Activated T-helper 1 cell treated with anti-CD3 and anti-CD28 coated beads, Interleukin-2, amount 50 U/mL, for 16 hours (primary cell): ENCODE measurements around the gene PARN.
"Not testable (repeated sequence)": the region's sequence is repeated elsewhere in the genome, so short reads cannot be mapped to it uniquely, and the experiment has no call there.

Source experiments
- DNase-seq, 2 donors: peaks; one replicate each; pipeline ENCODE4 v3.0.0-alpha.2; 2020; ENCODE audit warnings: low read depth in 1 of 2, low spot score in 1 of 2

Gene PARN

GRCh38 chr16:14444979-14445810, 184.9 kb downstream of the PARN start:
- DNase-seq, result no peak

GRCh38 chr16:14441533-14441932, 188.5 kb downstream of the PARN start:
- not testable (repeated sequence) for DNase-seq

- DNase-seq, result no peak
Measured at GRCh38 chr16:14438256-14438655, 191.8 kb downstream of the PARN start.

- DNase-seq, result no peak
Measured at GRCh38 chr16:14437426-14437825, 192.6 kb downstream of the PARN start.

GRCh38 chr16:14436401-14436955, 193.6 kb downstream of the PARN start:
- DNase-seq, result no peak

GRCh38 chr16:14434860-14435259, 195.2 kb downstream of the PARN start:
- no peak for DNase-seq

- DNase-seq, result not testable (repeated sequence)
Measured at GRCh38 chr16:14428971-14429637, 201.0 kb downstream of the PARN start.

GRCh38 chr16:14428043-14428442, 202.0 kb downstream of the PARN start:
- DNase-seq, result no peak

GRCh38 chr16:14427371-14427948, 202.6 kb downstream of the PARN start:
- no peak for DNase-seq

GRCh38 chr16:14424595-14424994, 205.5 kb downstream of the PARN start:
- DNase-seq, result no peak

GRCh38 chr16:14423344-14423743, 206.7 kb downstream of the PARN start:
- DNase-seq, result no peak

- DNase-seq, result no peak
Measured at GRCh38 chr16:14420721-14421488, 209.2 kb downstream of the PARN start.

- not testable (repeated sequence) for DNase-seq
Measured at GRCh38 chr16:14420243-14420642, 209.8 kb downstream of the PARN start.

- DNase-seq, result no peak
Measured at GRCh38 chr16:14419817-14420216, 210.2 kb downstream of the PARN start.

GRCh38 chr16:14418795-14419225, 211.2 kb downstream of the PARN start:
- DNase-seq, result no peak

GRCh38 chr16:14416184-14416583, 213.9 kb downstream of the PARN start:
- no peak for DNase-seq

- DNase-seq, result no peak
Measured at GRCh38 chr16:14415291-14415690, 214.8 kb downstream of the PARN start.

- no peak for DNase-seq
Measured at GRCh38 chr16:14409563-14409962, 220.5 kb downstream of the PARN start.

- DNase-seq, result no peak
Measured at GRCh38 chr16:14407786-14408399, 222.2 kb downstream of the PARN start.
